ENCODE results near the gene KCNC4.

KCNC4 gene

GRCh38 chr1:110234691-110235090 is 24.6 kb downstream of the KCNC4 start:
- no peak for DNase-seq

GRCh38 chr1:110235181-110235833 is 25.2 kb downstream of the KCNC4 start:
- DNase-seq = no peak

GRCh38 chr1:110235834-110236682 is 25.9 kb downstream of the KCNC4 start:
- no peak for DNase-seq

GRCh38 chr1:110237386-110238152 is 27.5 kb downstream of the KCNC4 start:
- DNase-seq = no peak

- DNase-seq = no peak
Measured at GRCh38 chr1:110239441-110240430, 29.6 kb downstream of the KCNC4 start.

GRCh38 chr1:110240476-110241210 is 30.5 kb downstream of the KCNC4 start:
- DNase-seq = no peak

GRCh38 chr1:110241516-110241915 is 31.4 kb downstream of the KCNC4 start:
- DNase-seq = no peak

- no peak for DNase-seq
Measured at GRCh38 chr1:110242062-110242461, 31.9 kb downstream of the KCNC4 start.

GRCh38 chr1:110242731-110243130 is 32.6 kb downstream of the KCNC4 start:
- no peak for DNase-seq

GRCh38 chr1:110243146-110243545 is 33.0 kb downstream of the KCNC4 start:
- DNase-seq = no peak

GRCh38 chr1:110243574-110243973 is 33.5 kb downstream of the KCNC4 start:
- DNase-seq = no peak

GRCh38 chr1:110245876-110246620 is 35.9 kb downstream of the KCNC4 start:
- no peak for DNase-seq

- no peak for DNase-seq
Measured at GRCh38 chr1:110248746-110249145, 38.6 kb downstream of the KCNC4 start.

GRCh38 chr1:110249256-110249655 is 39.1 kb downstream of the KCNC4 start:
- no peak for DNase-seq

- no peak for DNase-seq
Measured at GRCh38 chr1:110250008-110250407, 39.9 kb downstream of the KCNC4 start.

GRCh38 chr1:110250749-110251148 is 40.6 kb downstream of the KCNC4 start:
- no peak for DNase-seq

GRCh38 chr1:110253213-110253612 is 43.1 kb downstream of the KCNC4 start:
- DNase-seq = no peak

- DNase-seq = no peak
Measured at GRCh38 chr1:110254604-110255391, 44.7 kb downstream of the KCNC4 start.

GRCh38 chr1:110255392-110255787 is 45.3 kb downstream of the KCNC4 start:
- peak in 1 of 2 donors; percentile 40 for DNase-seq

GRCh38 chr1:110258734-110259133 is 48.6 kb downstream of the KCNC4 start:
- no peak for DNase-seq
